Umbilical cord (tissue), 2 donors: ENCODE measurements around the gene TPH2. TPM values are rescaled to one million over a fixed set of nuclear protein-coding genes. Genes with fewer than 3 reads are reported as not detected.

Experiments used
- DNase-seq: peaks from one replicate; pipeline ENCODE4 v3.0.0-alpha.2; 2015; ENCODE audit warnings: low spot score
- total RNA-seq: library from RNA; depleted of rRNA; stranded (reverse); fragments of >200 nt; gene quantifications from one replicate; pipeline ENCODE4 v1.2.3, GENCODE V29; 2014; ENCODE audit warnings: low replicate concordance; ENCODE audit not compliant: insufficient read depth

TPH2 gene
- total RNA-seq, 1 donor from 2014 or later: 3.9 TPM

GRCh38 chr12:71958993-71959578 is 20.4 kb downstream of the TPH2 start:
- no peak for DNase-seq

DNA sequence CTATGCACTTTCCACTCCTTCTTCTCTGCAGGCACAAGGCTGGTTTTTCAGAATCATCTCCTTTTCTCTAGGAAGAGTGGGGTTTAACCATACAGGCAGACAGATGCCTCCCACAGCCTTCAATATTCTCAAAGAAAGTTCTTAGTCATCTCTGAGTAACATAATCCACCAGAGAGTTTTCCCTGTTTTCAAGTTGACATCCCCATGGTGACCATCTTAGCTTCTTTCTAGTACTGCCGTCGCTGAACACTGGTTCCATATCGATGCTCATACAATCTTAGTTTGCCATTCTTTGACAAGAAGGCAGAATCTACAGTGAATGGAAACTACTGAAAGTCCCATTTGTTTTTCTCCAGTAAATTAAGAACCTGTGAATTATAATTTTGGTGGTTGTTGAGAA is 28.6 kb downstream of the TPH2 start:
- DNase-seq: no peak

DNA sequence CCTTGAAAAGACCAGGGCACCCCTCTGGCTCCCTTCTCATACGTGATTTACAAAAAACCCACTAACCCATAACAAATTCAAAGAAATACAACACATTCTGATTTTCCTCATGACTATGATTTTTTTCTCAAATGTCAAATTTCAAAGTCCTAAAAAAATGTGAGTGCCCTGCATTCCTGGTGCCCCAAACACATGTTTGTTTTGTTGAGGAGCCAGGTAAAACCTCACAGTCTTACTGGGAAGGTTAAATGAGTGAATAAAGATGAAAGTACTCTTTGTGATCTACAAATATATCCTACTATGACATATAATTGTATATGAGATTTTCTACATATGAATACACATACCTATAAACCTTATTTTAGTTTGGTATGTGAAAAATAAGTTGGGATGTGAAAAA is 30.7 kb downstream of the TPH2 start:
- no peak for DNase-seq

- DNase-seq: no peak
Observed at GRCh38 chr12:71970031-71970430, 31.4 kb downstream of the TPH2 start.

DNA sequence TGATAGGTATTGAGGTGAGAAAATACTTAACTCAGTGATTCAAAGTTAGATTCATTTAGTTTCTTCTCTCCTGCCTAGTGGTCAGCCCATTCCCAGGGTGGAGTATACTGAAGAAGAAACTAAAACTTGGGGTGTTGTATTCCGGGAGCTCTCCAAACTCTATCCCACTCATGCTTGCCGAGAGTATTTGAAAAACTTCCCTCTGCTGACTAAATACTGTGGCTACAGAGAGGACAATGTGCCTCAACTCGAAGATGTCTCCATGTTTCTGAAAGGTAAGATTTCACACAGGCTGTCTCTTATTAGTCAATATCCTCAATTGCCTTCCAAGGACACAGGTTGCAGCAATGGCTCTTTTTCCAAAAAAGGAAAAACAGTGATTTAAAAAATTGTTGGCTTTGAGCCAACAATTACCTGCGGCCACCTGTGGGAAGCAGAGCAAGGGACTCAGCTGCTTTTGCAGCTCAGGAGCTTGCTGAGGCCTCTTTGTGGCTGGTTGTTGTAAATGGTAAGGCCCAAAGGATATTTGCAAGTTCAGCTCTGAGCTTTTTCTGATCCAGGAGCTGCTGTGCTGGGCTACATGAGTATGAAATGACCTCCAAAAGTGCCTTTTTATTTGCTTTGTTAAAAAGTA is 33.9 kb downstream of the TPH2 start:
- no peak for DNase-seq

GRCh38 chr12:71973687-71974086 is 35.0 kb downstream of the TPH2 start:
- no peak for DNase-seq

- no peak for DNase-seq
Observed at GRCh38 chr12:71980538-71980937, 41.9 kb downstream of the TPH2 start.

DNA sequence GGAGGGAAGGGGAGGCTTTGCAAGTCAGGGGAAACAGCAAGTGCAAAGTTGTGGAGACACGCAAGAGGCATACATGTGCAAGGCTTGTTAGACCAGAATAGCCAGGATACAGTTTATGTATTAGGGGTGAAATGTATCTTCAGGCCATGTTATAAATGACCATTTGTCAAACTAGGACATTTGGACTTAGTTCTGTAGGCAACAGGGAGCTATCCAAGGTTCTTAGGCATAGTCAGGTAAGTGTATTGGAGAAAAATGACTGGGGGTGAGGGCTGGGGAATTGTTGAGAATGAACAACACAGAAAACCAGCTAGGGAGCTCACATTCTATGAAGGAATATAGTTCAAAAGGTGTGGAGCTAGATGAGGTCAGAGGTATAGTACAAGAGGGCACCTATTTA is 42.5 kb downstream of the TPH2 start:
- DNase-seq: no peak

- DNase-seq: no peak
Observed at GRCh38 chr12:71994715-71995114, 56.1 kb downstream of the TPH2 start.

GRCh38 chr12:71999795-72000194 is 61.1 kb downstream of the TPH2 start:
- DNase-seq: no peak

DNA sequence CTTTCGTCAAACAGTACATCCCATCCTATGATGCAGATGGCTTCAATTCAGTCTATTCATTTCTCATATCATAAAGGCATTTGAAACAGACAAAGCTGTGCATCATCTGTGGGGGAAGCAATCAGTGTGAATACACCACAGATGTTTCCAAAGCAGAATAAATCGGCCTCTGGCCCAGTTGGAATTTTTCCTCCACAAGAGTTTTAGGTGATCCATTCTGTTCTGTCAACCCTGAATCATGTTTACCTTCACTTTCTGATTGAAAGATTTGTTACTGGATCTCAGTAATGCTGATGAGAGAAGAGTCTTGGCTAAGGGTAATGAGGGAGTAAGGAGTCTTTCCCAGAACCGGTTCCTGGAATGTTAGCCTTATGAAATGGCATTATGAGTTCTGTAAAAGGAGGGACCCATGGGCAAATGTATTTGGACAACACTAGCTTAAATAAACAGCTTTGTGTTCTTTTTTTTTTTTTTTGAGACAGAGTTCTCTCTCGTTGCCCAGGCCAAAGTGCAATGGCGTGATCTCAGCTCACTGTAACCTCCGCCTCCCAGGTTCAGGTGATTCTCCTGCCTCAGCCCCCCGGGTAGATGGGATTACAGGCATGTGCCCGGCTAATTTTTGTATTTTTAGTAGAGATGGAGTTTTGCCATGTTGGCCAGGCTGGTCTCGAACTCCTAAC is 62.5 kb downstream of the TPH2 start:
- DNase-seq: no peak

GRCh38 chr12:72006766-72007165 is 68.1 kb downstream of the TPH2 start:
- DNase-seq: no peak

DNA sequence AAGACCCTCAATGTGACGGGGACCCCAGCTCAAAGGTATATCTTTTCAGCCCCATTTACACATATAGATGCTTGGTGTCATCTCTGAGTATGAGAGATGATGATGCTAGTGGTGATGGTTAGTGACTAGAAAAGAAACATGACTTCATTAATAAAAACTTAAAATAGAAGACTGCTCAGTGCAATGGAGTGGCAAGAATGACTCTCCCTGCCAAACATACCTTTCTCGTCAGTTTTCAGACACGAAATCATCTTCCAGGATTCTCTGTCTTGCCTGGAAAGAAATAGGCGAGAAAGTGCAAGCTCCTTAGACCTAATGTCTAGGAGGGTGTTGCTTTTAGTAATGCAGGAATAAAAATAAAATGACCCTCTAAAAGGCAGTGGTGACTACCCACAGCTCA is 71.7 kb downstream of the TPH2 start:
- DNase-seq: no peak

DNA sequence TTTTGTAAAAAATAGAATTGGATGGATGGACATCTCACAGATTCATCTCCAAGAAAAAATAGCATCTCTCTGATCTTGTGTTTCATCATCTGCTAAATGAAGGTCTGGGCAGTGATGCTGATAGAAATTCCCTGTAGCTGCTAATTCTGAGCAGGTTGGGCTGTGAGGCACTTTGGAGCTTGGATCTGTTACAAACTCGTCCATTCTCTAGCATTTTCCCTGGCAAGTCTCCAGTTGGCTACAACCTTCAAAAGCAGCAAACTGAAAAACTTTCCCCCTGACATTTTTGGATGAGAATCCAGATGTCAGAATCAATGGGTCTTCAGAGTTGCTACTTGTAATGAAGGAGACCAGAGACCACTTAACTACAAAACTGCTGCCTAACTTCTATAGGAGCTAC is 72.7 kb downstream of the TPH2 start:
- peak; percentile 16 for DNase-seq

DNA sequence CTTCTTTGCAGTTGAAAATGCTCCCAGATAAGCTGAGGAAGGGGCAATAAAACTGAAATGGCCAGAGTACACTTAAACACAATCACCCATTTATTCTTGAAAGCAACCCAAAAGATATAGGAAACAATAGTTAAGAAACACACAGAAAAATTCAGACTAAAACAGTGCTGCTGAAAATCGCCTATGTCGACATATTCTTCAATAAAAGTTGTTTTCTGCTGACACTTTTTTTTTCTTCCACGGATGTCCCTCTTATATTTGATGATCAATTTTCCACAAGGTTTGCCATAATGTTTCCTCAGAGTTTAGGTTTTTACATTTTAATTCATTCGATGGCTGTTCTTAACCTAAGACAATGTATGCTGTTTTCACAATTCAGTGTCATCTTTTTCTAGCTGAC is 74.2 kb downstream of the TPH2 start:
- no peak for DNase-seq

DNA sequence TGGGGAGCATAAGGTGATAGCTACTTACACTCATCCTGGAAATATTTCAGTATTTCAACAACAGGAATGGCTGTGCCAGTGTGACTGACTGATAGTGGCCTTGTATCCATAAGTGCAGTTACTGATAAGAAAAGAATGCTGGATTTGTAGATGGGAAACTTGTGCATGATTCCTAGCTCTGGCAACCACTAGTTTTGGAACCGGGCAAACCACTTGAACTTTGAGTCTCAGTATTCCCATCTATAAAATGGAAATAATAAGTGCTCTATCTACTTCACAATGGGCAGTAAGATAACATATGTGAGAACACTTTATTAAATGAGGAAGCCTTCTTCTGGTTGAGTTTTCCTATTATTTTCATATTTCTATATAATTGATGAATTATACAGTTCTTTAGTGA is 77.2 kb downstream of the TPH2 start:
- no peak for DNase-seq

- peak; percentile 81 for DNase-seq
Observed at GRCh38 chr12:72017054-72017651, 78.5 kb downstream of the TPH2 start.

- DNase-seq: no peak
Observed at GRCh38 chr12:72018036-72018435, 79.4 kb downstream of the TPH2 start.

- no peak for DNase-seq
Observed at GRCh38 chr12:72024613-72025012, 86.0 kb downstream of the TPH2 start.

GRCh38 chr12:72025524-72025923 is 86.9 kb downstream of the TPH2 start:
- DNase-seq: no peak

- DNase-seq: no peak
Observed at GRCh38 chr12:72028966-72029365, 90.3 kb downstream of the TPH2 start.

DNA sequence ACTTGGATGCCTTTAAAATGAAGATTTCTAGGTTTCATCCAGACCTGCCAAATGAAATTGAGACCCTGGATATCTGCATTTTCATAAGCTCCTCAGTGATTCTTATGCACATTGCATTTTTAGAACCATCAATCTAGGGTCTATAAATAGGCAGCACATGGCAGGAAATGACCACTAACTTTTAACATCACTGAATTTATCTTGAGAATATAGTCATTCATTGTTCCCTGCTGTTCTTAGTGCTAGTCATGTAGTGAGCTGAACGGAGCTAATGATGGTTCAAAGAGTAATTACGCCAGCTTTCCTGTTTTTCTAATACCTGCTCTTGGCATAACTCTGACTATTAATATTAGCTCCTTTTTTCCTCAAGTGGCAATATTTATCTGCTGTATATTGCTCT is 91.6 kb downstream of the TPH2 start:
- no peak for DNase-seq

DNA sequence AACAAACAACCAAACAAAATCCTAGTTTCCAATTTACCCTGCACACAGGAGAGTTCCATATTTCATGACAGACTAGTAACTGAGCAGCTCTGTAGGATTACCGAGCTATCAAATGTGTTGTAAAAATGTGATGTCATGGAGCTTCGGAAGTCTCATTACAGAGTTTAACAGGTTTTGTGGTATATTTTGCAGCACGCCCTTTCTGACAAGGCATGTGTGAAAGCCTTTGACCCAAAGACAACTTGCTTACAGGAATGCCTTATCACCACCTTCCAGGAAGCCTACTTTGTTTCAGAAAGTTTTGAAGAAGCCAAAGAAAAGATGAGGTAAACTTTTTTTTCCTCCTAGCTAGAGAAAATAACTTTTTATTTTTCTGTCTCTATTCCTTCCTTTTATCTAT is 92.4 kb downstream of the TPH2 start:
- no peak for DNase-seq
